Measurements from ENCODE around the gene DLG2.
"Not testable (repeated sequence)": the region's sequence is repeated elsewhere in the genome, so short reads cannot be mapped to it uniquely, and the experiment has no call there.

DNA sequence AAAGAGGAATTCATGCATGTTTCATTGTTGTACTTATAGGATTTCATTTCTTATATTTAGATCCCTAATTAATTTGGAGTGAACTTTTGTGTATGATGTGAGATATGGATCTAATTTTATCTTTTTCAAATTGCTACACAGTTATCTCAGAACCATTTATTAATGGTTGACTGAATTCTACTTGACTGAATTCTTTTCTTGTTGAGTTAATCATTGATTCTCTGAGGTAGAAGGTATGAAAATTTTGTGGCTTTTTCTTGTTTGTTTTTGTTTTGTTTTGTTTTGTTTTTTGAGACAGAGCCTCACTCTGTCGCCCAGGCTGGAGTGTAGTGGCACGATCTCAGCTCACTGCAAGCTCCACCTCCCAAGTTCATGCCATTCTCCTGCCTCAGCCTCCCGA, 286.3 kb downstream of the DLG2 start:
- TF ChIP-seq CTCF, POLR2A (IDR thresholded peaks at IDR 0.05): not testable (repeated sequence)

Data from uterus (tissue), 2 donors.